DOHH2 (cell line): ENCODE results near the gene TGFBR2.

Experiments used
- EZH2phosphoT487 ChIP-seq: fragments of 200-600 bp; sonication (generic); IDR thresholded peaks from 2 replicates; pipeline ENCODE4 v1.6.1; 2017; ENCODE audit warnings: borderline replicate concordance, mild to moderate bottlenecking, antibody characterized with exemption, low read length, moderate library complexity, mixed read lengths
- TF ChIP-seq, protein P1 (sequence below): fragments of 200-600 bp; sonication (generic); IDR thresholded peaks from one replicate; pipeline ENCODE4 v1.5.1; 2014; ENCODE audit warnings: antibody characterized with exemption, mild to moderate bottlenecking, low read depth, low read length; ENCODE audit not compliant: poor library complexity, severe bottlenecking

DNA sequence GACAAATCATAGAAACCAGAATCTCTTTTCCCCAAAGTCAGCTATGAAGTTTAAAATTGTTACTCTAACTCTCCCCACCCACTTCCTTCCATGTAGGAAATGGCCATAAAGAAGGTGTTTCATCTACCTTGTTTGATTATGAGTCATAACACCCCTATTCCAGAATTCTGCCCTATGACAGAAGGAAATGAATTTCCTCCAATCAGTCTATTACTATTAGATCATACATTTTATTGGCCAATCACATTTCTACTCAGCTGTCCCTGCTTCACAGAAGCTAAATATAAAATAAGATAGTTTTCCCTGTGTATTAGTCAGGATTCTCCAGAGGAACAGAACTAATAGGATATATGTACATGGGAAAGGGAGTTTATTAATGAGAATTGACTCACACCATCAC, 102.1 kb downstream of the TGFBR2 start:
- TF ChIP-seq, protein P1, sequence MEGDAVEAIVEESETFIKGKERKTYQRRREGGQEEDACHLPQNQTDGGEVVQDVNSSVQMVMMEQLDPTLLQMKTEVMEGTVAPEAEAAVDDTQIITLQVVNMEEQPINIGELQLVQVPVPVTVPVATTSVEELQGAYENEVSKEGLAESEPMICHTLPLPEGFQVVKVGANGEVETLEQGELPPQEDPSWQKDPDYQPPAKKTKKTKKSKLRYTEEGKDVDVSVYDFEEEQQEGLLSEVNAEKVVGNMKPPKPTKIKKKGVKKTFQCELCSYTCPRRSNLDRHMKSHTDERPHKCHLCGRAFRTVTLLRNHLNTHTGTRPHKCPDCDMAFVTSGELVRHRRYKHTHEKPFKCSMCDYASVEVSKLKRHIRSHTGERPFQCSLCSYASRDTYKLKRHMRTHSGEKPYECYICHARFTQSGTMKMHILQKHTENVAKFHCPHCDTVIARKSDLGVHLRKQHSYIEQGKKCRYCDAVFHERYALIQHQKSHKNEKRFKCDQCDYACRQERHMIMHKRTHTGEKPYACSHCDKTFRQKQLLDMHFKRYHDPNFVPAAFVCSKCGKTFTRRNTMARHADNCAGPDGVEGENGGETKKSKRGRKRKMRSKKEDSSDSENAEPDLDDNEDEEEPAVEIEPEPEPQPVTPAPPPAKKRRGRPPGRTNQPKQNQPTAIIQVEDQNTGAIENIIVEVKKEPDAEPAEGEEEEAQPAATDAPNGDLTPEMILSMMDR = no peak
- TF ChIP-seq EZH2phosphoT487 = no peak
